Stomach (tissue), 9 donors: ENCODE data around the gene FAAP20. TPM values are rescaled to one million over a fixed set of nuclear protein-coding genes. Genes with fewer than 3 reads are reported as not detected.
A peak's percentile ranks its signal among the peaks of the same experiment; 100 is the strongest.

ENCODE experiments used
- DNase-seq, 2 donors: peaks; one replicate each; pipeline versions ENCODE4 v3.0.0 to v3.0.0-alpha.2; 2013 to 2019
- H3K27ac ChIP-seq, 5 donors: fragments of 200-600 bp in 4 of 5; sonication (generic) in 4 of 5; one replicate each; pipeline ENCODE4 v1.5.1; 2013 to 2019; ENCODE audit warnings: mild to moderate bottlenecking in 1 of 5, moderate library complexity in 1 of 5
- H3K27me3 ChIP-seq, 3 donors: fragments of 200-600 bp; sonication (generic); one replicate each; pipeline ENCODE4 v1.5.1; 2017 to 2019; ENCODE audit warnings: mixed run types in 1 of 3
- H3K36me3 ChIP-seq, 4 donors: fragments of 200-600 bp; sonication (generic); 1 replicate in 3 of 4; 2 replicates in 1 of 4; pipeline ENCODE4 v1.5.1; 2016 to 2019
- H3K4me1 ChIP-seq, 4 donors: fragments of 200-600 bp; sonication (generic); one replicate each; pipeline ENCODE4 v1.5.1; 2016 to 2019
- H3K4me3 ChIP-seq, 4 donors: fragments of 200-600 bp; sonication (generic) in 3 of 4; one replicate each; pipeline ENCODE4 v1.5.1; 2016 to 2019; ENCODE audit warnings: mild to moderate bottlenecking in 1 of 4
- H3K9me3 ChIP-seq, 4 donors: fragments of 200-600 bp; sonication (generic); one replicate each; pipeline ENCODE4 v1.5.1; 2016 to 2019
- EP300 ChIP-seq: sonication (generic); formaldehyde crosslinking; IDR thresholded peaks from one replicate; pipeline ENCODE4 v1.6.1; 2017; ENCODE audit warnings: antibody characterized with exemption
- POLR2A ChIP-seq, 4 donors: fragments of 450-650 bp; IDR thresholded peaks; one replicate each; pipeline ENCODE4 v1.6.1; 2016; ENCODE audit warnings: antibody characterized with exemption in 4 of 4, control low read depth in 2 of 4, mild to moderate bottlenecking in 1 of 4, moderate library complexity in 1 of 4
- POLR2AphosphoS5 ChIP-seq, 3 donors: sonication (generic); formaldehyde crosslinking; IDR thresholded peaks; one replicate each; pipeline ENCODE4 v1.6.1; 2016; ENCODE audit warnings: antibody characterized with exemption in 3 of 3
- WGBS, 5 donors: extraction: QIAGEN DNeasy Blood & Tissue Kit in 3 of 5; methylation state at CpG; one replicate each; pipeline versions ENCODE4 v1.1.5 to v1.1.7; 2013 to 2018; 5-methylcytosine and 5-hydroxymethylcytosine counted together
- intact Hi-C: fragments of 100-400 bp; cut with DNase I; formaldehyde crosslinking; loops from one replicate; pipeline ENCODE4 v1.15.1; 2023; ENCODE audit warnings: low total_unique reads
- polyA plus RNA-seq, 3 donors: library from polyadenylated mRNA; stranded (reverse); fragments of 200-250 nt; gene quantifications; one replicate each; pipeline ENCODE4 v1.2.3, GENCODE V29; 2013
- total RNA-seq, 5 donors: library from RNA; depleted of rRNA; stranded (reverse); fragments of >200 nt; gene quantifications; one replicate each; pipeline versions ENCODE4 v1.1.0 to v1.2.3, GENCODE V29; 2014 to 2016
- TF ChIP-seq, protein P1 (sequence below), 7 experiments: fragments of 450-650 bp in 4 of 7; fragments of 200-600 bp in 3 of 7; sonication (generic) in 3 of 7; IDR thresholded peaks; one replicate each; pipeline ENCODE4 v1.5.1; 2016 to 2019; ENCODE audit warnings: antibody characterized with exemption in 7 of 7, control low read depth in 2 of 7, mild to moderate bottlenecking in 1 of 7
- donor health status: healthy with polysubstance abuse.
- donor health status: Bipolar disorder and iron deficiency.
- donor health status: healthy.

FAAP20 gene
- total and polyA plus RNA-seq, 8 donors = 8.2 to 170 (median 67.1) TPM

DNA sequence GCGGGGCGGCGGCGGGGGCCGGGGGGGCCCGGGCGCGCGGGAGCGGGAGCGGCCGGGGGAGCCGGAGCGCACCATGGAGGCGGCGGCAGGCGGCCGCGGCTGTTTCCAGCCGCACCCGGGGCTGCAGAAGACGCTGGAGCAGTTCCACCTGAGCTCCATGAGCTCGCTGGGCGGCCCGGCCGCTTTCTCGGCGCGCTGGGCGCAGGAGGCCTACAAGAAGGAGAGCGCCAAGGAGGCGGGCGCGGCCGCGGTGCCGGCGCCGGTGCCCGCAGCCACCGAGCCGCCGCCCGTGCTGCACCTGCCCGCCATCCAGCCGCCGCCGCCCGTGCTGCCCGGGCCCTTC is 34.1 kb upstream of the FAAP20 start:
- intact Hi-C loops = no loop called here
- Histone ChIP-seq H3K27ac (peak overlapping the region; percentile 81 to 92 (median 87)), H3K9me3 (no peaks in the 10 kb centered on the region), H3K27me3 (peaks cover 0 to 4% (median 0%) of the 10 kb centered on the region in 3 donors), H3K36me3 (no peaks in the 10 kb centered on the region), H3K4me3 (peak overlapping the region; percentile 60 to 71 (median 68)), H3K4me1 (peaks cover 50 to 58% (median 53%) of the 10 kb centered on the region in 4 donors)
- TF ChIP-seq POLR2AphosphoS5 (IDR thresholded peaks at IDR 0.05) = no peak
- no peak for TF ChIP-seq EP300
- TF ChIP-seq, protein P1, sequence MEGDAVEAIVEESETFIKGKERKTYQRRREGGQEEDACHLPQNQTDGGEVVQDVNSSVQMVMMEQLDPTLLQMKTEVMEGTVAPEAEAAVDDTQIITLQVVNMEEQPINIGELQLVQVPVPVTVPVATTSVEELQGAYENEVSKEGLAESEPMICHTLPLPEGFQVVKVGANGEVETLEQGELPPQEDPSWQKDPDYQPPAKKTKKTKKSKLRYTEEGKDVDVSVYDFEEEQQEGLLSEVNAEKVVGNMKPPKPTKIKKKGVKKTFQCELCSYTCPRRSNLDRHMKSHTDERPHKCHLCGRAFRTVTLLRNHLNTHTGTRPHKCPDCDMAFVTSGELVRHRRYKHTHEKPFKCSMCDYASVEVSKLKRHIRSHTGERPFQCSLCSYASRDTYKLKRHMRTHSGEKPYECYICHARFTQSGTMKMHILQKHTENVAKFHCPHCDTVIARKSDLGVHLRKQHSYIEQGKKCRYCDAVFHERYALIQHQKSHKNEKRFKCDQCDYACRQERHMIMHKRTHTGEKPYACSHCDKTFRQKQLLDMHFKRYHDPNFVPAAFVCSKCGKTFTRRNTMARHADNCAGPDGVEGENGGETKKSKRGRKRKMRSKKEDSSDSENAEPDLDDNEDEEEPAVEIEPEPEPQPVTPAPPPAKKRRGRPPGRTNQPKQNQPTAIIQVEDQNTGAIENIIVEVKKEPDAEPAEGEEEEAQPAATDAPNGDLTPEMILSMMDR (IDR thresholded peaks at IDR 0.05) = no peak
- TF ChIP-seq POLR2A (IDR thresholded peaks at IDR 0.05) = no peak
- 0 to 2% (median 0%) methylated on average over 16 to 46 of the region's 50 CpGs for WGBS, 5 donors
- DNase-seq = peak; percentile 53 to 64

DNA sequence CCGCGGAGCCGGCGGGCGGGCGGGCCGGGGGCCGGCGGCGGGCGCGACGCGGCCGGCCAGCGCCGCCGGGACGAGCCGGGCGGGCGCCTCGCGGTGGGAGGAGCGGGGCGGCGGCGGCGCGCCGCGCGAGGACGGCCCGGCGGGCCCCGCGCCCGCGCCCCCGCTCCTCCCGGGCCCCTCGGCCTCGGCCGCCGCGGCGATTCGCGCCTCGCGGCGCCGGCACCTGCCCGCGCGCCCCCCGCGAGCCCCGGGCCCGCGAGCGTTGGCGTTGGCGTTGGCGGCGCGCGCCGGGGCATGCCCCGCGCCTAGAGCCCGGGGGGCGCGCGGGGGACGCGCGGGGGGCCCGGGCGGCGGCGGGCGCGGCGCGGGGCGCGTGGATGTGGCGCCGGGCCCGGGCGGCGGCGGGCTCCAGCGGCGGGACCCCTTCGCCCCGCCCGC is 33.6 kb upstream of the FAAP20 start, which contains the start of gene SKI:
SKI (plus strand) TSS at position 163 of the 438 bp plus-strand sequence. CDS start 448 bp downstream, outside the sequence.
- peak within 1 kb of the TSS; percentile 68 to 81 (median 72) for H3K4me3 ChIP-seq
- H3K4me1 ChIP-seq = peaks cover 45 to 53% (median 48%) of the 10 kb centered on the region in 4 donors
- peaks cover 0 to 4% (median 0%) of the 10 kb centered on the region in 3 donors for H3K27me3 ChIP-seq
- peak within 1 kb of the TSS; percentile 97 to 100 (median 99) for H3K27ac ChIP-seq
- H3K9me3 ChIP-seq = no peaks in the 10 kb centered on the region
- TF ChIP-seq EP300 = no peak
- TF ChIP-seq, protein P1 (IDR thresholded peaks at IDR 0.05) = no peak
- TF ChIP-seq POLR2AphosphoS5 (IDR thresholded peaks at IDR 0.05) = no peak
- no peak for TF ChIP-seq POLR2A (IDR thresholded peaks at IDR 0.05)
- H3K36me3 ChIP-seq = no peaks in the 10 kb centered on the region
- DNase-seq = peak in 1 of 2 donors; percentile 46
- 0 to 2% (median 0%) methylated on average over 15 to 86 of the region's 100 CpGs; no CpG with 5 or more reads in 1 of the 5 donors for WGBS, 5 donors
- intact Hi-C loops = no loop called here

DNA sequence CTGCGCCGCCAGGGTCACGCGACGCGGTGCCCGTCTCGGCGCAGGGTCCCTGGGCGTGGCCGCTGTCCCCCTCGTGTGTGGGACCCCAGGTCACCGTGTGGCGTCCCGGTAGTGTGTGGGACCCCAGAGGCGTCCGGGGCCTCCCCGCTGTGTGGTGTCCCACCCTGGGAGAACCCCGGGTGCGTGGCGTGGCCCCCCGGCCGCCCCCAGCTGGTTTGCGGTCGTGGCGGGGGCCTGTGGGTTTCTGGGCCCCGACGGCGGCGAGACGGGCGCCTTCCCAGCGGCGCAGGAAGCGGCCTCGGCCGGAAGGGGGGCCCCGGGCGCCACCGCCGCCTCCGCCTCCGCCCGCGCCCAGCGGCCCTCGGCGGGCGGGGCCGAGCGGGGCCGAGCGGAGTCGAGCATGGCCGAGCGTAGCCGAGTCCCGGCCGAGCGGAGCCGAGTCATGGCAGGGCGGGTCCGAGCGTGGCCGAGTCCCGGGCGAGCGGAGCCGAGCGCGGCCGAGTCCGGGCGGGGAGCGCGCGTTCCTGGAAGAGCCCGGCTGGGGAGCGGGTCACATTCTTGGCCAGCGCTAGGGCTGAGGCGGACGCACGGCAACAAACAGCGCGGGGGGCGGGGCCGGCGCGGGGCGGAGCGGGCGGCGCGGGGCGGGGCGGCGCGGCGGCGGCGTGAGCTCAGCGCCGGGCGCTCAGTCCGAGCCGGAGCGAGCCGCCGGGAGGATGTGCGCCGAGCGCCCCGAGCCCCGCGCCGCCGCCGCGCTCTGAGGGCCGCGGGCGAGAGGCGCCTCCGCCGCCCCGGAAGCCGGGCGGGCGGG is 33.0 kb upstream of the FAAP20 start:
- WGBS, 5 donors = 0 to 2% (median 0%) methylated on average over 10 to 127 of the region's 129 CpGs
- peak overlapping the region; percentile 55 to 81 (median 65) for H3K4me3 ChIP-seq
- intact Hi-C loops = no loop called here
- H3K4me1 ChIP-seq = peaks cover 38 to 46% (median 42%) of the 10 kb centered on the region in 4 donors
- peak overlapping the region; percentile 97 to 100 (median 99) for H3K27ac ChIP-seq
- H3K27me3 ChIP-seq = peaks cover 0 to 4% (median 0%) of the 10 kb centered on the region in 3 donors
- peak; percentile 97 to 99 for DNase-seq
- TF ChIP-seq, protein P1 (IDR thresholded peaks at IDR 0.05) = peak in 1 of 7 experiments; percentile 31
- TF ChIP-seq EP300 (no peak), POLR2A (IDR thresholded peaks at IDR 0.05) (no peak), POLR2AphosphoS5 (IDR thresholded peaks at IDR 0.05) (peak in 2 of 3 donors; percentile 48 to 70)
- no peaks in the 10 kb centered on the region for H3K9me3 ChIP-seq
- no peaks in the 10 kb centered on the region for H3K36me3 ChIP-seq

DNA sequence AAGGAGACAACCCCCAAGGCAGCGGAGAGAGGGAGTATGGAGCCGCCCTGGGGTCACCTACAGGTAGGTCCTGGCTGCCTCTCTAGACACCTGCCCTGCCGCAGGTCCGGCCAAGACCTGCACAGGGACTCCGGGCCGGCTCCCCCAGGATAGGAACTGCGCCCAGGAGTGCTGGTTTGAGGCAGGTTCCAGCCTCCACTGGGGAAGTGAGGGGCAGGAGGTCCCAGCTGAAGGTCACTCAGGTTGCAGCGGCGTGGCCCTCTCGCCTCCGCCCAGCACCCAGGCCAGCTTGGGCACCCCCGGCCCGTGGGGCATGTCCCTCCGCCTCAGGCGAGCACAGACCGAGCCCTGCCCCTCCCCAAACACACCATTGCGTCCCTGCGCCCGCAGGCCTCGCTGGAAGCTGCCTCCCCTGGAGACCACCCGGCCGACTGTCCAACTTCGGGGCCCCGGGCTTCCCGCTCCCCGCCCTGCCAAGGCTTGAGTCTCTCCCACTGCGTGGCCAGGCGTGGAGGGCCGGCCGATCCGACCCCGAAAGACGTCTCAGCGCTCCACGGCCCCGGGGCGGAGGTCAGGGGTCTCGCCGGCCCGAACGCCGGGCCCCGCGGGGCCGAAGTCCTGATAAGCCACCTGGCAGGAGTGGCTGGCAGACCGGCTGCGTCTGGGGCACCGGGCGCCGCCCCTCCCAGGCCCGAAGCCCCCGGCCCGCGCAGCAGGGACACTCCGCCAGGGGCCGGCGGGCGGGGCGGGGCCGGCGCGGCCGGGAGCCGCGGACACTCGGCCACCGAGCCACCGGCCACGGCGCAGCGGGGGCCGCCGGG is 32.2 kb upstream of the FAAP20 start:
- WGBS, 5 donors = 16 to 64% (median 20%) methylated on average over 14 to 73 of the region's 73 CpGs
- DNase-seq = peak in 1 of 2 donors; percentile 68
- no peaks in the 10 kb centered on the region for H3K36me3 ChIP-seq
- peaks cover 30 to 38% (median 34%) of the 10 kb centered on the region in 4 donors for H3K4me1 ChIP-seq
- peak overlapping the region; percentile 55 to 81 (median 65) for H3K4me3 ChIP-seq
- peak overlapping the region; percentile 97 to 100 (median 99) for H3K27ac ChIP-seq
- intact Hi-C loops = no loop called here
- TF ChIP-seq, protein P1 (IDR thresholded peaks at IDR 0.05) = no peak
- TF ChIP-seq POLR2A (IDR thresholded peaks at IDR 0.05) (no peak), POLR2AphosphoS5 (IDR thresholded peaks at IDR 0.05) (no peak), EP300 (no peak)
- H3K27me3 ChIP-seq = peaks cover 0 to 4% (median 0%) of the 10 kb centered on the region in 3 donors
- no peaks in the 10 kb centered on the region for H3K9me3 ChIP-seq
